GM18519 (cell line): Measurements from ENCODE around the gene BCAS3.

ENCODE experiments used
- ATAC-seq: cut with Tn5 transposase; IDR thresholded peaks from one replicate; pipeline ENCODE4 v1.9.1; 2021; ENCODE audit warnings: mild to moderate bottlenecking, moderate library complexity; ENCODE audit not compliant: unreplicated experiment, low FRiP score

The BCAS3 gene

DNA sequence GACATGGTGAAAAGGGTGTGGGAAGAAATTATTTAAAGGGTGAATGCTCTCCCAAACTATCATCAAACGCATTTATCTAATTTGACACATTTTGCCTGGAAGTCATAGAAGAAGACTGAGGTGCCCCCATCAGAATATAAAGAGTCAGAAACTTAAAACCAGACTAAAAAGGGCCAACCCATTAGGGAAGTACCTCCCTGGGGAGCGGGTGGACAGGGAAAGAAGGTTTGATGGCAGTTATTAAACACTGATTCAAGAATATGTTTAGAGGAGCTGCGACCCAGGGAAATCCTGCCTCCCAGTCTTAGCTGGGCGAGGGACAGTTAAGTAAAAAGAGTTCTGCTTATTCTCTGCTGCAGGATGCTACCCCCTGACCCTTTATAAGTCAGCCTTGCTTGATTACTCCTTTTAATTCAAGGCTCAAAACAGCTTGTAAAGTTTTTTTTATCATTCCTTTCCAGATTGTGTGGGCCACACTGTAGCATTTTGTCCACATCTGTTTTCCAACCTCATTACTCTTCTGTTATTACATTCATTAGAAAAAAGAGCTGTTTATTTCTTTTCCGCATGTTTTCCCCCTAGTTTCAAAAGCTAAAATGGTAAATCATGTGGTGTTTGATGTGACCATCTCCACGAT lies 583.5 kb downstream of the BCAS3 start:
- no peak for ATAC-seq

DNA sequence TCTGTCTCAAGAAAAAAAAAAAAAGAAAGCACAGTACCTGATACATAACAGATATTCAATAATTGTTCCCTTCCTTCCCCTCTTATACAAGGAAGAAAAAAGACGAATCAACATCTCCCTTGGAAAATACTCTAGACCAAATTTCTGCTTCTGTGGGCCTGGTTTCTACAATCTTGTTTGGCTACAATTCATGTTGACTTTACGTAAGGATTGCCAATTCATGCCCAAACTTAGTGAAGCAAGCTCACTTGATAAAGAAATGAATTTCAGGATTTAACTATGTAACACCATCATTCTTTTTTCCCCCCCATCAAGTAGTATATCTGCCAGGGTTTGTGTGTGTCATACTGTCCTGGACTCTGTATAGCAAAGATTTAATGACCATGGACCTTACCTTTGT lies 587.7 kb downstream of the BCAS3 start:
- ATAC-seq: no peak

DNA sequence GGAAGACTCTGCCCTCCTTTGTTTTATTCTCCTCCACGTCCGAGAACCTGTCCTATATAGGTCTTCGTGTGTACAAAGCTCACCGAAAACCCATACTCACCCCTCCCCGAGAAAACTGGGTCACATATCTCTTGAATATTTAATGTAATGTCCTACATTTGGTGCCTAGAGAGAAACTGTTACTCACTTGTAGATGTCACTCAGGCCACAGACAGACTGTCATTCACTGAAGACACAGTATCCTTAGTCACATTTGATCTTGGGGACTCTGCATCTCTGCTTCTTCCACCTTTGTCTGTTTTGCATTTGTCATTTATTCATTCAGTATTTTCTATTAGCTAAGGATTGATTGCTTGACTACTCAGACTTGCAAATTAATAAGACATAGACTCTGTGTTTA lies 590.2 kb downstream of the BCAS3 start:
- ATAC-seq: no peak

DNA sequence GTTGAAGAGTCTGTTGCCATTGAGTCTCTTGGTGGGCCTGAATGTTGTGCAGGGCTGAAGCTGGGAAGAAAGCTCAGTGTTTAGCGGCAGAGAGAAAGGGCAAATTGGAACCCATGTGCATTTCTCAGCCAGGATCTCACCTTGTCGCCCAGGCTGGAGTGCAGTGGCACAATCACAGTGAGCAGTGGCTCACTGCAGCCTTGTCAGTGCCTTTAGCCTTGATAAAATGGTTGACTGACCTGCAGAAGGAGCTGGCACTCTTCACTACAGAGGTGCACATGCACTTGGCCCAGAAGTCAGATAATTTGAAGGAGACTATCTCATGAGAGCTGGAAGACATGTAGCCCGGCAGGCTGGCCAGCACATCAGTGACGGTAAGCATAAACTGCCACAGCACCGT lies 597.7 kb downstream of the BCAS3 start:
- ATAC-seq: no peak

DNA sequence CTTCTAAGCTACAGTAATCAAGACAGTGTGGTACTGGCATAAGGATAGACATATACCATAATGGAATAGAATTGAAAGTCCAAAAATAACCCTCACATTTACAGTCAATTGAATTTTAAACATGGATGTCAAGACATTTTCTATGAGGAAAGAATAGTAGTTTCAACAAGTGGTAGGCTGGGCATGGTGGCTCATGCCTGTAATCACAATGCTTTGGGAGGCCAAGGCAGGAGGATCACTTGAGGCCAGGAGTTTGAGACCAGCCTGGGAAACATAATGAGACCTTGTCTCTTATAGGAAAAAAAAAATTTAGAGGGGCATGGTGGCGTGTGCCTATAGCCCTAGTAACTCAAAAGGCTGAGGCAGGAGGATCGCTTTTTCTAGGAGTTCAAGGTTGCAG lies 599.2 kb downstream of the BCAS3 start:
- no peak for ATAC-seq

DNA sequence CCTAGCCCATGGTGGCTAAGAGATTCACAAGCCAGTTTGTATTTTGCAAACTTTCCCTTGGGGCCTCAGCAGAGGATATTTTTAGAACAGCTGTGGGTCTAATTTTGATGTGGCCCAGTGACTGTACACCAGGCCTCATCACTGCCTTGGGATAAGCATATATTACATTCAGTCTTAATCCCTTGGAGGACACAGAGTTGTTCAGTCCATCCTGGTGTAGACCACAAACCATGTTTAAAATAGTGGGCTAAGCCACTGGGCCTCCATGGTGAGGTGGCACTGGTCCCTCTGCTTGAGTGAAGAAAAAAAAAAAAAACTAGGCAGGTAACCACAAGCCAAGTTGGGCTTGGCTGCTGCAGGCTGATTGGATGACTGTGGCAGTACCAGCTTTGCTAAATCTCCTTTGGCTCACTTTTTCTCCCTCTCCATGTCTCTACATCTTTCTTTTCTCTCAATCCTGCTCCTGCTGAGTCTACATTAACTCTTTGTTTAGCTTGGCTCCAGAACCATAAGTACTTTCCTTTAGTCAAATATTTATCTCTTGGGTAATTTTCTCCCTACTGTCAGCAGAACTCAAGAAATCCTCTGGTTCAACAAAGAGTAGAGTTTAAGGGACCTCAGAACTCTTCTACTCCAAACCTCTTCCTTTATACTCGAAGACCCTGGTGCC lies 602.0 kb downstream of the BCAS3 start:
- no peak for ATAC-seq

DNA sequence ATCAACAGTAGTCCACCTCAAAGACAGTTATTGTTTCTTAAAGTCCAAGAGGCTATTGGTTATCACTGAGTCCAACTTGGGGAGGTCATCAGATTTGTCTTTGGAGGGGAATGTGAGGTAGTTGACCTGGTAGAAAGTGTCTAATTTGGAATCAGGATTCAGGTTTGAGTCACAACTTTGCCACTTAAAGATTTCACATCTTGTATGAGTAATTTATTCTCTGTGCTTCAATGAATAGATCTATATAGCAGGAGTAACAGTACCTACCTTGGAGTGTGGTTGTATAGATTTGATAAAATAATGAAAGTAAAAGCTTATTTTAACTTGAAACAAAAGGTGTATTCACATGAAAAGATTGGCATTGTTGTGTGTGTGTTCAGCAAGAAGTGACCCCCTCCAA lies 602.7 kb downstream of the BCAS3 start:
- peak; percentile 49 for ATAC-seq

DNA sequence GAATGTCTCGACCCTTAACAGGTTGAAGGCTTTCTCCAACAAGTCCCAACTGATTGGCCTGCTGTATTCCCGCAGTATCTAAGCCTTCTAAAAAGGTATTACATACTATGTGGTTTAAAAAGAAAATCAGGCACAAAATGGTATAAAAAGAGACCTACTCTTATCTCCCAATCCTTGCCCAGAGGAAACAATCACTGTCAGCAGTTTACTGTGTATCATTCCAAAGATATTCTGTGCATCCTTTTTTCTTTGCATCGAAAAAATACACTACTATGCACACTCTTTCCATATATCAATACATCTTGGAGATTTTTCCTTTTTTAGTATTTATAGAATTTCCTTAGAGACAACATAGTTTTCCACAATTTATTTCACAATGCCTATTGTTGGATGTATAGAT lies 603.2 kb downstream of the BCAS3 start:
- ATAC-seq: no peak

DNA sequence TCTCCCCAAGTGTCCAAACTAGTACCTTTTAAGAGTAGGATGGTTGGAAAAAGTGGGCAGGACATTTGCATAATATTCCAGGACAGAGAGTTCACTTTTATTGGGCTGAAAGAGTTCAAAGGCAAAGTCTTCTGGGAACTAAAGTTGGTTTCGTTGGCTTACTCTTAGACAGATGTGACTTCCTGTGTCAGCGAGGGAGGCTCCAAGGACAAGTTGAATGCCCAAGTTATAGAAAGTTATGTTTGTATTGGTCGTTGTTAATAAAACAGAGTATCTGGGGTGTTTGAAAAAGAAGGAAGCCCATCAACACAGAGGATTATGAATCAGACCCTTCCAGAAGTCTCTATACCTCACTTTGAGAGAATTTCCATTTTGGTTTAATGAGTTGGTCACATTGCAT lies 604.7 kb downstream of the BCAS3 start:
- no peak for ATAC-seq

DNA sequence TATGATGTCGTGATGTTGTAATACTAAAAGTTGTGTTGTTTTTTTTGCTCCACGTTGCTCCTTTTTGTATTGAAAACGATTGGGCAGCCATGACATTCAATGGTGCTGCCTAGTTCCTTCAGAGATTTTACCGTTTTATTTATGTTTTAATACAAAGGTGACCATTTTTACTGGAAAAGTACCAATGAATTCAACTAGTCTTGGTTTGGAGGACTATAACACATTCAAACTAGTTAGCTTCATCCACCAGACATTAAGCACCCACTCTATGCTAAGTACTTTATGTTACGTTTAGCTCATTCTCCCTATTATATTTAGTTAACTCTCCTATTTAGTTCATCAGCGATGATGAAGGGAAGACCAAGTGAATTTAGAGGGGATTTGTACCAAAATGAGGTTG lies 605.4 kb downstream of the BCAS3 start:
- no peak for ATAC-seq

DNA sequence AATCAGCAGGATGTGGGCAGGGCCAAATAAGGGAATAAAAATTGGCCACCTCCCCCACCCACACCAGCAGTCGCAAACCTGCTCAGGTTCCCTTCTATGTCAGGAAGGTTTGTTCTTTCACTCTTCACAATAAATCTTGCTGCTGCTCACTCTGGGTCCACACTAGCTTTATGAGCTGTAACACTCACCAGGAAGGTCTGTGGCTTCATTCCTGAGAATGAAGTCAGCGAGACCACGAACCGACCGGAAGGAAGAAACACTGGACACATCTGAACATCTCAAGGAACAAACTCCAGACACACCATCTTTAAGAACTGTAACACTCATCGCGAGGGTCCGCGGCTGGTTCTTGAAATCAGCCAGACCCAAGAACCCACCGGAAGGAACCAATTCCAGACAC lies 606.5 kb downstream of the BCAS3 start:
- no peak for ATAC-seq

DNA sequence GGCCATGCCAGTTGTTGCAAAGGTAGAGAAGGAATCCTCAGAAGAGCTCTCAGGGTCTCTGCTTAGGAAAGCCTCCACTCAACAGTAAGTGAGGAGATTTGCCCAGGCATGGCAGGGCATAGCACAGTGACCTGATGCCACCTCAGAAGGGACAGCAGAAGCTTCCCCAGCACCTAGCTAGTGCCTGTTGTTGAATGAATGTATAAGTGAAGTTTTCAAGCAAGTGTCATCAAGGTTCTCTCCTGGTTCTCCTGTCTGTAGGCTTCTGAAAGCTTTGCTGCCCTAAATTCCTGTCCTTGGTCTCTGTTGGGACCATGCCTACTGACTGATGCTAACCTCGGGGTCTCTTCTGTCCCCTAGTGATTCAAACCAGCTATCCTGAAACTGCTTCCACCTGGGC lies 607.1 kb downstream of the BCAS3 start:
- no peak for ATAC-seq

DNA sequence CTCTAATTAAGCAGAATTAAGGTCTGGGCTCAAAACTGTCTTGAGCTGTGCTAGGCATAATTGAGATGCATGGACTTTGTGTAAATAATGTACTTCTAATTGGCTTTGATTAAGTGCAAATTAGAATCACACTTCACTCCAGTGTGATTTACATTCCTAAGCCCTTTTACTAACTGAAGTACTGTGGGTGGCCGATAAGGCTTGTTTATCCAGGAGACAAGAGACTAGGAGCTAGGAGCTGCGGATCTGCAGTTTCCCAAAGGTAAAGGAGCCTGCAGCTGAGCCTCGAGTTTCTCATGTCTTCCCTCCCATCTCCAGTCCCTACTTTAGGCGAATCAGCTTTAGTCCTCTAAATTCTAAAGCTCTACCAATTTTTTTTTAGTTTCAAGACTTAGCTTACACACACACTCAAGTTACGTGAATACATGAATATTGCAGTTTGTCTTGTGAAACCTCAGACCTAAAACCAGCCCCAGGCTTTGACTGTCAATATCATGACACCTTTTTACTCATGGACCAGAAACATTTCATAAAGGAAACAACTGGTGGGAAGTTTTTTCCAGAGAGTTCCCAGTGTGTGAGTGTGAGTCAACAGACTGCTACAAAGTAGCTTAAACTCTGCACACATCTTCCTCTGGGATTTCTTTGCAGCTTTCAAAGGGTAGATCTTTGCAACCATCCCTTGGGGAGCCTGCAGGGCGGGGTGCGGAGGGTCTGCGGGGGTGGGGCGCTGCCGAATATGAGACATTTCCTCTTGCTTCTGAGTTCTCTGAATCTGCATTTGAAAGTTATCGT lies 608.1 kb downstream of the BCAS3 start:
- no peak for ATAC-seq

DNA sequence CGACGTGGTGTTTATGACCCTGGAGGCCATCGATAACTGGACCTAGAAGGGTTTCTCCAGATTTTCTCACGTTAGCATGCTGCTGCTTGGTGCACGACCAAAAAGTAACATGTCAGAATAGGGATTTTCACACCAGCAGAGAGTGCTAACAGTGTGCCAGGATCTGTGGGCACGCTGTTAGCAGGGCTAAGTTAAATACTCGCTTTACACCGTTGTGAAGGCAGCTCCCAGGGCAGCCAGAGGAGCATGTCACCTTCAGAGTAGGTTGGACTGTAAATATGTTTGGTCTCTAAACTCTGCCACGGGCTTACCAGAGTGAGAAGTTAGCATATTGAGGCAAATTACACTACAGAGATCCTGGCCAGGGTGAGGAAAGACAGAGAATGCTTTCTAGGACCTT lies 608.8 kb downstream of the BCAS3 start:
- no peak for ATAC-seq

DNA sequence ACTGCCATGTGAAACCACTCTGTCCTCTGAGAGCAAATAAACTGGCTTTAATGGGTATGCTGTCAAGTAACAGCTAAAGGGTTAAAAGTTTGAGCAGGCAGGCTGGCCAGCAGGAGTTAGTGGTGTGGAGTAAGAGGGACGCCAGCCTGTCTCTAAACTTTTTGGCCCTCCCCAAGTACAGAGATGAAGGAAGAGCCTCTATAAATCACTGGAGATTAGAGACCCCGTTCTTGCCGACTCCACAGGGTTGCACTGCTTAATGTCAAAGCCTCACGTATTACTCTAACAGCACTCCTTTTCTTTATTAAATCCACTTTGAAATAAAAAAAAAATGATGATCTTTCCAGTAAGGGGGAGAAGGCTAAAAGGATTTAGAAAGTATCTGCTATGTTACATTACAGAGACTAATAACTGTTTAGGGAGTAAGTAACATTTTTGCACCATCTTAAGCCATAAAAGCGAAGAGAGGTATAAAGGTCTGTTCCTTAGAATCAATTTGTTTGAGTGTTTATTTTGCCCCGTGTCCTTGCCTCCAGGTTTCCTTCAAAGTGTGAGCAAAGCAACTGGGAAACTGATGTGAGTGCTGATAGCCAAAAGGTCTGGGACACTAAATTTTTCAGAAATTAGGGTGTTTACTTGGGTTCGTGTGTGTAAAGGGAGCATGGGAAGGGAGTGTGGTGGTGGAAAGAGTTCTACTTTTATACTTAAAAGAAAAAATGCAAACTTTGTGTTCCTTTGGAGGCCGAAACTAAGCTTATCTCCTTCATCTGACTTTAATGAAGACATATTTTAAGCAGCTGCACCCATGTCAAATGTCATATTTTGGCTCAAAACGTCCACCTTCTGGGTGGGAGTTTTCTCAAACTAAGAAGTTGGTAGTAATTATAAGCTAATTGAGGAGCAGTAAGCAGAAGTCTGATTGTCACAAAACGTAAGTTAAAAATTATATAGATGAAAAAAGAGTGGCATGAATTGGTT lies 612.0 kb downstream of the BCAS3 start:
- no peak for ATAC-seq

DNA sequence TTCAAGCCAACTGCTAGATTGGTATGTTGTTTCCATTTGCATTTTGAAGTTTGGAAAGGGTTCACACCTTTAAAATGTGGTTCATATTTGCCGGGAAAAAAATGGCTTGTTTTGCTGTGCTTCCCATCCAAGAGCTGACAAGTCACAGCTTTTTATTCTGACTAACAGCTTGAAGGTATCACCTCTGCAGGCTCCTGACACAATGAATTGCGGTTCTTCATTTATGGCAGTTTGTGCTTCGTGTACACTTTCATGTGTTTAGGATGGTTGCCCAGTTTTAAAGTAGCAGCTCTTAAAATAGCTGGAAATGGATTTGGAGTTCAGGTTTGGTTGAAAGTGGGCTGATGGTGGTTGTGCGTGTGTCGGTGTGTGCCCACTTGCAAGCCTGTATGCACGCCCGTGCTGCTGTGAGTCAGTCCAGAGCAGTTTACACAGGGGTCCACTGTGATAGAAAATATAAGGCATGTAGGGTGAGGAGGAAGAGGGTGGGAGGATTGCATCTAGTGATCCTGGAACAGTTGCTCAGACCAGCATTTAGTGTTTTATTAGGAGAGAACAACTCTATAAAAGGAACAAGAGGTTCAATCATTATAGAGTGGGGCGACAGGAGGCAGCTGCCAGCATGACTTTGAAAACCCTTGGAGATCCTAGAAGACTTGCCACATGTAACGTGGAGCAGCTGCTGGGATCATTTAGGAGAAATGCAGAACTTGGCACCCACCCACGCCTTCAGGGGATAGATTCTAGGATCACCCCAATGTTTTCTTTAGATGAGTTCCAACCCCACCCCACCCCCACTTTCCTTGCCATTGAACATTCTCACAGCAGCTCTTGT lies 614.0 kb downstream of the BCAS3 start:
- ATAC-seq: no peak

DNA sequence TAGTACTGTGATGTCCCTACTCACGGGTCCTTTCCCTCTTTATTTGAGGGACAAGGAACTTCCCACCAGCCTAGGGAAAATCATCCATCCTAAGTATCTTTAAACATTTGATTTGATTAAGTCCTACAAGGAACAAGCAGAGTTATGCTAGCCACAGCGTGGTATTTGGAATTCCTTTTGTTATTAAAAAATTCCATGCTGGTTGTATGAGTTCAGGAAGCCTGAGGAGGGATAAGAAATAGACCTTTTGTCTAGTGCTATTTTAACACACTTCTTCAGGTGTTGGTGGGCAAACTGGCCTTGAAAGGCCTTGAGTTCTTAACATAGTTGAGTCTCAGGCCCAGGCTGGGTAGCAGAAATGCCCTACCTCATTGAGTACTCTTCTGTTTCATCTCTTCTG lies 616.6 kb downstream of the BCAS3 start:
- ATAC-seq: no peak

DNA sequence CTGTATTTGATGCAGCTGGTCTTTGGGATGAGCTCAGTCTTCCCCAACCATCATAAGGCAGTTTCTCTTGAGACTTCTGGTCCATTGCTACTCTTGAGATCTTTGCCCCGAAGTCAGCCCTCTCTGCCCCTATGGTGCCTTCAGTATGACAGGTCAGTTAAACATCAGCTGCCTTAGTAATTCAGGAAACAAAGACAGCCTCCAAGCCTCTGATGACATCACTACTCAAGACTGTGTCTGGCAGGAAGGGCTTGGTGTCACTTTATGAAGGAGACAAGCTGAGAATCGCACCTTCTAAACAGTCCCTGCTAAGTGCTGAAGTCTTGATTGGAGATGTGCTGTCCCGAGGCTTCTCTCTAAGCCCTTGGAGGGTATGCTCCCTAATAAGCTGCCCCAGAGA lies 617.1 kb downstream of the BCAS3 start:
- ATAC-seq: no peak

DNA sequence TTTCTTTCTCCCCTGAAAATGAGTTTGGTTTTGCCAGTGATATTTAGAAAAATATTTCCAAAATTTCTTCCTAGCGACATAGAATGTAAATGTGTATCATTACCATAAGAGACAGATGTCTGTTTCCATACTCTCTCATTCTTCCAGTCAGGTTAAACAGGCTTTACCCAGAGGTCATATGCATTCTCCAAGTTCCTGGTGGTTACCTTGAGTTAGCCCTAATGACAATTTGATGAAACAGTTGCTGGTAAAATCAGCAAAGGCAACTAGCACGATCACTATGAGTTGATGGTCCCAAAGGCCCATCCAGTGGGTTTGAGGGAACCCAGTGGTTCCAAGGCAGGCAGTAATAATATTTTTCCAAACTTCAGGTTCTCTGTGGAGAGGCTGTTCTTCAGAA lies 618.4 kb downstream of the BCAS3 start:
- ATAC-seq: no peak
